ENCODE results near the gene CACNG4.

CACNG4 gene

GRCh38 chr17:66954632-66955031, 9.9 kb upstream of the CACNG4 start:
- no peaks in the 10 kb centered on the region for H3K79me2 ChIP-seq (ENCODE audit: insufficient read depth, low read length)
- no peaks in the 10 kb centered on the region for H4K20me1 ChIP-seq (ENCODE audit: insufficient read depth, low read length, poor library complexity, severe bottlenecking)
- no peaks in the 10 kb centered on the region for H3K9me2 ChIP-seq (replicated peaks; ENCODE audit: low read depth, low read length)
- no peak overlapping the region for H3K4me2 ChIP-seq (ENCODE audit: low read depth, low read length, poor library complexity, severe bottlenecking)
- H3K4me1 ChIP-seq (ENCODE audit: insufficient read depth, low read length, poor library complexity, severe bottlenecking) = no peaks in the 10 kb centered on the region
- no peak for TF ChIP-seq EZH2phosphoT487 (IDR thresholded peaks at IDR 0.05; ENCODE audit: borderline replicate concordance)
- TF ChIP-seq, protein P1, sequence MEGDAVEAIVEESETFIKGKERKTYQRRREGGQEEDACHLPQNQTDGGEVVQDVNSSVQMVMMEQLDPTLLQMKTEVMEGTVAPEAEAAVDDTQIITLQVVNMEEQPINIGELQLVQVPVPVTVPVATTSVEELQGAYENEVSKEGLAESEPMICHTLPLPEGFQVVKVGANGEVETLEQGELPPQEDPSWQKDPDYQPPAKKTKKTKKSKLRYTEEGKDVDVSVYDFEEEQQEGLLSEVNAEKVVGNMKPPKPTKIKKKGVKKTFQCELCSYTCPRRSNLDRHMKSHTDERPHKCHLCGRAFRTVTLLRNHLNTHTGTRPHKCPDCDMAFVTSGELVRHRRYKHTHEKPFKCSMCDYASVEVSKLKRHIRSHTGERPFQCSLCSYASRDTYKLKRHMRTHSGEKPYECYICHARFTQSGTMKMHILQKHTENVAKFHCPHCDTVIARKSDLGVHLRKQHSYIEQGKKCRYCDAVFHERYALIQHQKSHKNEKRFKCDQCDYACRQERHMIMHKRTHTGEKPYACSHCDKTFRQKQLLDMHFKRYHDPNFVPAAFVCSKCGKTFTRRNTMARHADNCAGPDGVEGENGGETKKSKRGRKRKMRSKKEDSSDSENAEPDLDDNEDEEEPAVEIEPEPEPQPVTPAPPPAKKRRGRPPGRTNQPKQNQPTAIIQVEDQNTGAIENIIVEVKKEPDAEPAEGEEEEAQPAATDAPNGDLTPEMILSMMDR (conservative IDR thresholded peaks at IDR 0.05; ENCODE audit: low read length) = no peak
- H2AFZ ChIP-seq (ENCODE audit: low read length) = no peak overlapping the region
- H3K9ac ChIP-seq (ENCODE audit: low read depth, low read length, poor library complexity, severe bottlenecking) = no peak overlapping the region
- H3F3A ChIP-seq (ENCODE audit: low read depth) = no peaks in the 10 kb centered on the region
- no peak overlapping the region for H3K4me3 ChIP-seq (ENCODE audit: low read length, poor library complexity, severe bottlenecking)
- H3K36me3 ChIP-seq (ENCODE audit: insufficient read depth, low read length) = no peaks in the 10 kb centered on the region
- no peaks in the 10 kb centered on the region for H3K27me3 ChIP-seq (ENCODE audit: insufficient read depth, low read length, poor library complexity, severe bottlenecking)
- H3K9me3 ChIP-seq (ENCODE audit: insufficient read depth, low read depth, low read length) = no peaks in the 10 kb centered on the region

DNA sequence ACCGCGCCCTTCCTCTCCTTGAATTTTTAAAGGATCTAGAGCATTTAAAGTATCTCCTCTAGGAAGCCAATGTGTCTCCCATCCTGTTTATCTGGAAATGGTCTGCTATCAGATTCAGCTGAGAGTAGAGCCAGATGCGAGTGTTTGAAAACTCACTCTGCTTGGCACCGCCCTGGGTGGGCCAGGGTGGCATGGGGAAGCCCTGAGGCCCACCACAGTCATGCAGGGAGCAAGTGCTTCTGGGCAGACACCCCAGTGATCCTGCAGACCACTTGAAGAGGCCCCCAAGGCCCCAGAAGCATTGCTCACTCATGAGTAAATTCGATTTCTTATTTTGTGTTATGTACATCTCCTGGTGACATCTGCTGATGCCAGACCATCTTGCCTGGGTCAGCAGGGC, 8.7 kb upstream of the CACNG4 start:
- no peaks in the 10 kb centered on the region for H3K9me3 ChIP-seq (ENCODE audit: insufficient read depth, low read depth, low read length)
- no peaks in the 10 kb centered on the region for H3F3A ChIP-seq (ENCODE audit: low read depth)
- H3K9ac ChIP-seq (ENCODE audit: low read depth, low read length, poor library complexity, severe bottlenecking) = no peak overlapping the region
- TF ChIP-seq, protein P1 (conservative IDR thresholded peaks at IDR 0.05; ENCODE audit: low read length) = no peak
- no peak for TF ChIP-seq EZH2phosphoT487 (IDR thresholded peaks at IDR 0.05; ENCODE audit: borderline replicate concordance)
- no peak overlapping the region for H3K4me3 ChIP-seq (ENCODE audit: low read length, poor library complexity, severe bottlenecking)
- H3K4me2 ChIP-seq (ENCODE audit: low read depth, low read length, poor library complexity, severe bottlenecking) = no peak overlapping the region
- no peak overlapping the region for H2AFZ ChIP-seq (ENCODE audit: low read length)
- no peaks in the 10 kb centered on the region for H4K20me1 ChIP-seq (ENCODE audit: insufficient read depth, low read length, poor library complexity, severe bottlenecking)
- H3K79me2 ChIP-seq (ENCODE audit: insufficient read depth, low read length) = no peaks in the 10 kb centered on the region
- H3K36me3 ChIP-seq (ENCODE audit: insufficient read depth, low read length) = no peaks in the 10 kb centered on the region
- no peaks in the 10 kb centered on the region for H3K9me2 ChIP-seq (replicated peaks; ENCODE audit: low read depth, low read length)
- no peaks in the 10 kb centered on the region for H3K27me3 ChIP-seq (ENCODE audit: insufficient read depth, low read length, poor library complexity, severe bottlenecking)
- H3K4me1 ChIP-seq (ENCODE audit: insufficient read depth, low read length, poor library complexity, severe bottlenecking) = no peaks in the 10 kb centered on the region

DNA sequence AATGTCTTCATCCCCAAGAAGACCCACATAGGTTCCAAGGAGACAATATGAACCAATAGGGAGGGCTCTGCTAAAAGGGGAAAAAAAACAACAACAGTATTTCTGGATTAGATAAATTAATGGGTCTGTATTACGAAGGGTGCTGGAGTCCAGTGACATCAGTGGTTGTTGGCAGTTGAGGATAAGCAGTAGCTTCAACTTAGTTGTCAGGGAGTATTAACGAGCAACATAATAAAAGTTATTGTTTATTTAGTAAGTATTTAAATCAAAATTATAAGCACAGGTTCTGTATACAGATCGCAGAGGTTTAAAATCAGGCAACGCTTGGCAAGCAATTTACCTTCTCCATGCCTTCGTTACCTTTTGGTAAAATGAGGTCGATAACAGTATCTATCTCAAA, 7.6 kb upstream of the CACNG4 start:
- Histone ChIP-seq H3K79me2 (ENCODE audit: insufficient read depth, low read length) (no peaks in the 10 kb centered on the region), H3K9me3 (ENCODE audit: insufficient read depth, low read depth, low read length) (no peaks in the 10 kb centered on the region), H2AFZ (ENCODE audit: low read length) (no peak overlapping the region), H3K4me3 (ENCODE audit: low read length, poor library complexity, severe bottlenecking) (no peak overlapping the region), H4K20me1 (ENCODE audit: insufficient read depth, low read length, poor library complexity, severe bottlenecking) (no peaks in the 10 kb centered on the region), H3K4me2 (ENCODE audit: low read depth, low read length, poor library complexity, severe bottlenecking) (no peak overlapping the region), H3K27me3 (ENCODE audit: insufficient read depth, low read length, poor library complexity, severe bottlenecking) (no peaks in the 10 kb centered on the region), H3K4me1 (ENCODE audit: insufficient read depth, low read length, poor library complexity, severe bottlenecking) (no peaks in the 10 kb centered on the region), H3K36me3 (ENCODE audit: insufficient read depth, low read length) (no peaks in the 10 kb centered on the region), H3K9ac (ENCODE audit: low read depth, low read length, poor library complexity, severe bottlenecking) (no peak overlapping the region), H3F3A (ENCODE audit: low read depth) (no peaks in the 10 kb centered on the region), H3K9me2 (replicated peaks; ENCODE audit: low read depth, low read length) (no peaks in the 10 kb centered on the region)
- no peak for TF ChIP-seq EZH2phosphoT487 (IDR thresholded peaks at IDR 0.05; ENCODE audit: borderline replicate concordance)
- TF ChIP-seq, protein P1 (conservative IDR thresholded peaks at IDR 0.05; ENCODE audit: low read length) = no peak
